HL-60 (cell line): ENCODE data around the gene SIVA1.
A peak's percentile ranks its signal among the peaks of the same experiment; 100 is the strongest.

Experiments used
- DNase-seq, 2 experiments: peaks; one replicate each; pipeline ENCODE4 v3.0.0-alpha.2; 2010 to 2020; ENCODE audit warnings: low read depth in 1 of 2, low spot score in 1 of 2
- H3K27ac ChIP-seq: fragments of 250-450 bp; sonication (Bioruptor Pico); replicated peaks from 2 replicates; pipeline ENCODE4 v1.5.1; 2020; ENCODE audit warnings: mild to moderate bottlenecking, moderate library complexity
- H3K27me3 ChIP-seq: fragments of 250-450 bp; sonication (Bioruptor Pico); 2 replicates; pipeline ENCODE4 v1.5.1; 2021; ENCODE audit warnings: mild to moderate bottlenecking, moderate library complexity; ENCODE audit not compliant: insufficient read depth, poor library complexity, severe bottlenecking
- H3K4me3 ChIP-seq: replicated peaks from 2 replicates; pipeline ENCODE4 v1.5.1; 2011; ENCODE audit warnings: mild to moderate bottlenecking, control low read depth, low read length; ENCODE audit not compliant: insufficient read depth
- GABPA ChIP-seq: IDR thresholded peaks from 2 replicates; pipeline ENCODE4 v1.6.1; 2012; ENCODE audit warnings: low read depth
- POLR2AphosphoS5 ChIP-seq: IDR thresholded peaks from 2 replicates; pipeline ENCODE4 v1.6.1; 2012; ENCODE audit warnings: low read depth
- REST ChIP-seq: IDR thresholded peaks from 2 replicates; pipeline ENCODE4 v1.6.1; 2012; ENCODE audit warnings: low read depth; ENCODE audit not compliant: insufficient replicate concordance
- SPI1 ChIP-seq: IDR thresholded peaks from 2 replicates; pipeline ENCODE4 v1.6.1; 2012; ENCODE audit warnings: low read depth, mild to moderate bottlenecking, borderline replicate concordance
- TF ChIP-seq, protein P1 (sequence below): IDR thresholded peaks from one replicate; pipeline ENCODE4 v1.5.1; 2011; ENCODE audit warnings: low read length, control low read depth, inconsistent platforms; ENCODE audit not compliant: insufficient read depth

SIVA1 gene

GRCh38 chr14:104786091-104786586, 33.2 kb downstream of the SIVA1 start:
- TF ChIP-seq SPI1 (peak; percentile 72; the same call in 1 of the 2 replicates), REST (no peak), POLR2AphosphoS5 (peak; percentile 75), GABPA (peak; percentile 72)
- TF ChIP-seq, protein P1, sequence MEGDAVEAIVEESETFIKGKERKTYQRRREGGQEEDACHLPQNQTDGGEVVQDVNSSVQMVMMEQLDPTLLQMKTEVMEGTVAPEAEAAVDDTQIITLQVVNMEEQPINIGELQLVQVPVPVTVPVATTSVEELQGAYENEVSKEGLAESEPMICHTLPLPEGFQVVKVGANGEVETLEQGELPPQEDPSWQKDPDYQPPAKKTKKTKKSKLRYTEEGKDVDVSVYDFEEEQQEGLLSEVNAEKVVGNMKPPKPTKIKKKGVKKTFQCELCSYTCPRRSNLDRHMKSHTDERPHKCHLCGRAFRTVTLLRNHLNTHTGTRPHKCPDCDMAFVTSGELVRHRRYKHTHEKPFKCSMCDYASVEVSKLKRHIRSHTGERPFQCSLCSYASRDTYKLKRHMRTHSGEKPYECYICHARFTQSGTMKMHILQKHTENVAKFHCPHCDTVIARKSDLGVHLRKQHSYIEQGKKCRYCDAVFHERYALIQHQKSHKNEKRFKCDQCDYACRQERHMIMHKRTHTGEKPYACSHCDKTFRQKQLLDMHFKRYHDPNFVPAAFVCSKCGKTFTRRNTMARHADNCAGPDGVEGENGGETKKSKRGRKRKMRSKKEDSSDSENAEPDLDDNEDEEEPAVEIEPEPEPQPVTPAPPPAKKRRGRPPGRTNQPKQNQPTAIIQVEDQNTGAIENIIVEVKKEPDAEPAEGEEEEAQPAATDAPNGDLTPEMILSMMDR = no peak
- peak overlapping the region; percentile 89 for H3K27ac ChIP-seq

DNA sequence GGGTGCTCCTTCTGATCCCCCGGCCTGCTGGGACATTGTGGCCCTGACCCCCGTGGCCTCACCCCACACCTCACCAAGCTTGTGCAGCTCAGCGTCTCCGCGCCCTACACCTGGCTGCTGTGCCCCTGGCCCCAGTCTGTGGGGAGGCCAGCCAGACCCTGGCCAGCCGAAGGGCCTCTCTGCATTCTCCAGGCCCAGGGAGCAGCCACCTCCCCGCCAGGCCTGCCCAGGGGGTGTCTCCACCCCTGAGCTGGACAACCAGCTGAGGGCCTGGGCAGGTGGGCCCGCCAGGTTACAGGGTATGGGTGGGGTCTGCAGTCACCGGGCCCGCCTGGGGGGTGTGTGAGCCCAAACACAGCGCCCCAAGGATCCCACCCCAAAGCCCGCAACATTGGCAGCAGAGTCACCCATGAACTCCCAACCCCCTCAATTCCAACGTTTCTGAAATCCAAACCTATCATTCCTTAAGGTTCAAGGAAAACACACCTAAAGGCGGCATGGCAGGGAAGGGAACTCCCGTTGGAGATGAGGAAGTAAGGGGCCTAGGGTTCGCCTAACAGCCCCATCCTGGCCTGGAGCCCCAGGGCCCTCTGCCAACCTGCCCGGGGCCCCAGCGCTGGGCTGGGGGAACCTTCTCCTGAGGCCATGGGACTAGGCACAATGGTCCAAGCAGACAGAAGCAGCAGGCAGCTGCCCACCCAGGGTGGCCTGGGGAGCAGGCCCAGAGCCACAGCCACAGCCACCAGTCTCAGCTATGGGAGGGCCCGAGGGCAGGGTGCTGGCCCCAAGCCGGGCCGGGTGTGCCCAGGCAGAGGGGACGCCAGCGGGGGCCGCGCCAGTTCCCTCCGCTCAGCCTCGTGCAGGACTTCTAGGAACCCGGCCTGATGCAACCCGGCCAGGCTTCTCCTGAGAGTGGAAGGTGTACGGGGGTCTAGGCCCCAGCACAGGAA, 34.1 kb downstream of the SIVA1 start:
- H3K4me3 ChIP-seq = no peak overlapping the region
- peak overlapping the region; percentile 89 for H3K27ac ChIP-seq
- peak in 1 of 2 experiments; percentile 53 for DNase-seq
- no peaks in the 10 kb centered on the region for H3K27me3 ChIP-seq
- TF ChIP-seq, protein P1 = no peak
- TF ChIP-seq REST (no peak), SPI1 (no peak), GABPA (no peak), POLR2AphosphoS5 (no peak)

More at GRCh38 chr14:104786091-104786586, 33.2 kb downstream of the SIVA1 start:
- peak; percentile 56 to 74 for DNase-seq
- H3K4me3 ChIP-seq = no peak overlapping the region
- no peaks in the 10 kb centered on the region for H3K27me3 ChIP-seq

DNA sequence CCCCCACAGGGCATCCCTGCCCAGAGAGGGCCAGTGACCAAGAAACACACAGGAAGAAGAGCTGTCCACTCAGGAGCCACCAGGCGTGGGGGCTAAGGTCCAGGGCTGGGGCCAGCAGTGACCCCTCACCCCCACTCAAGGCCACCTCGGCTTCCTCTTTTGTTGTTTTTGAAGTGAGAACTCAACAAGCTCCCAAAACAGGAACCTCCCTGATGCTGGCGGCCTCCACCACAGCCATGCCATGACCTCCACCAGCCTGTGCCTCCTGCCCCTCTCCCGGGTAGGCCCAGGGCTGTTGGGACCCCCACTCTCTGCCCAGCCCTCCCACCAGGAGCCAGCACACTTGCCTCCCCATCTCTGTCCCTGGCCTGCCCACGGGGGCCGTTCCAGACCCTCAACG, 34.8 kb downstream of the SIVA1 start:
- peak in 1 of 2 experiments; percentile 84 for DNase-seq
- Histone ChIP-seq H3K27ac (peak overlapping the region; percentile 89), H3K27me3 (no peaks in the 10 kb centered on the region), H3K4me3 (no peak overlapping the region)
- TF ChIP-seq POLR2AphosphoS5 (no peak), SPI1 (peak; percentile 94)

- no peak for TF ChIP-seq SPI1
- TF ChIP-seq GABPA = no peak
- TF ChIP-seq, protein P1 = no peak
- TF ChIP-seq REST = no peak
- no peak for TF ChIP-seq POLR2AphosphoS5
- no peak overlapping the region for H3K4me3 ChIP-seq
- H3K27me3 ChIP-seq = no peaks in the 10 kb centered on the region
- DNase-seq = no peak
- H3K27ac ChIP-seq = peak overlapping the region; percentile 89
Observed at GRCh38 chr14:104788161-104788818, 35.3 kb downstream of the SIVA1 start.
